GM06990 (cell line): Measurements from ENCODE around the gene TNFRSF1B.

Source experiments
- DNase-seq: peaks from one replicate; pipeline ENCODE4 v3.0.0-alpha.2; 2011; ENCODE audit not compliant: insufficient read length; ENCODE audit errors: extremely low read depth
- H3K27me3 ChIP-seq: replicated peaks from 2 replicates; pipeline ENCODE4 v1.6.0; 2011; ENCODE audit warnings: low read length; ENCODE audit not compliant: control insufficient read depth, insufficient read depth
- H3K36me3 ChIP-seq: 2 replicates; pipeline ENCODE4 v1.5.1; 2011; ENCODE audit warnings: low read length; ENCODE audit not compliant: control insufficient read depth, insufficient read depth
- H3K4me3 ChIP-seq: replicated peaks from 2 replicates; pipeline ENCODE4 v1.5.1; 2011; ENCODE audit warnings: low read depth, mild to moderate bottlenecking, control low read depth, low read length
- TF ChIP-seq, protein P1 (sequence below): IDR thresholded peaks from 2 replicates; pipeline ENCODE4 v1.5.1; 2011; ENCODE audit warnings: low read length, control low read depth, mild to moderate bottlenecking, inconsistent platforms; ENCODE audit not compliant: insufficient read depth, poor library complexity, severe bottlenecking

Gene TNFRSF1B

DNA sequence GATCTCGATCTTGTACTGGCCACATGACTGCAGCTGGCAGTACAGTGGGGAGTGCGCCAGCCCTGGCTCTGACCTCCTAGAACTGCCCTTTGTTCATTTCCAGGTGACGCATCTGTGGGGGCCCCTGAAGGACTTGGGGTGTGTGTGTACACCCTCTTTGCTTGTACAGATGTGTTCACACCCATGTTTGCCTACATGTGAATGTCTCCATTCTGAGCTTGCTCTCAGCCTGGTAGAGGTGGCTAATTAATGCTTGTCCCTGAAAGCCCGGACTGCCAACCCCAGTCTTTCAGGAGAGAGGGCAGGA is 19.8 kb downstream of the TNFRSF1B start:
- no peak for DNase-seq
- H3K27me3 ChIP-seq, result no peaks in the 10 kb centered on the region

DNA sequence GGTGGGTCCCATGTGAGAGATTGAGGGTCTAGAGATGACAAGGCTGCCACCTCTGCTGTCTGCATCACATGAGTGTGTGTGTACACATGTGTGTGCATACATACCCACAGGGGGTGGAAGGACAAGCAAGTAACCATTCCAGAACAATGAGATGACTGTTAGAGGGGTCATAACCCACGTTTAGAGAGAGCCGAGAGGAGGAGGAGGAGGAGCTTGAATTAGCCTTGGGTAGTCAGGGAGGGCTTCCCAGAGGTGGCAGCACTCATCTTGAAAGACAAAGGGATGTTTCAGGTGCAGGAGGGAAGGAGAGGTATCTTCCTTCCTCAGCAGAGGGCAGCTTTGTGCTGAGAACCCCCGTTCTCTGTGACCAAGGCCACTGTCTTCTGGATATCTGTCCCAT is 21.3 kb downstream of the TNFRSF1B start:
- TF ChIP-seq, protein P1, sequence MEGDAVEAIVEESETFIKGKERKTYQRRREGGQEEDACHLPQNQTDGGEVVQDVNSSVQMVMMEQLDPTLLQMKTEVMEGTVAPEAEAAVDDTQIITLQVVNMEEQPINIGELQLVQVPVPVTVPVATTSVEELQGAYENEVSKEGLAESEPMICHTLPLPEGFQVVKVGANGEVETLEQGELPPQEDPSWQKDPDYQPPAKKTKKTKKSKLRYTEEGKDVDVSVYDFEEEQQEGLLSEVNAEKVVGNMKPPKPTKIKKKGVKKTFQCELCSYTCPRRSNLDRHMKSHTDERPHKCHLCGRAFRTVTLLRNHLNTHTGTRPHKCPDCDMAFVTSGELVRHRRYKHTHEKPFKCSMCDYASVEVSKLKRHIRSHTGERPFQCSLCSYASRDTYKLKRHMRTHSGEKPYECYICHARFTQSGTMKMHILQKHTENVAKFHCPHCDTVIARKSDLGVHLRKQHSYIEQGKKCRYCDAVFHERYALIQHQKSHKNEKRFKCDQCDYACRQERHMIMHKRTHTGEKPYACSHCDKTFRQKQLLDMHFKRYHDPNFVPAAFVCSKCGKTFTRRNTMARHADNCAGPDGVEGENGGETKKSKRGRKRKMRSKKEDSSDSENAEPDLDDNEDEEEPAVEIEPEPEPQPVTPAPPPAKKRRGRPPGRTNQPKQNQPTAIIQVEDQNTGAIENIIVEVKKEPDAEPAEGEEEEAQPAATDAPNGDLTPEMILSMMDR, result no peak
- Histone ChIP-seq H3K4me3 (no peak overlapping the region), H3K27me3 (no peaks in the 10 kb centered on the region), H3K36me3 (peaks cover 18% of the 10 kb centered on the region)
- DNase-seq, result no peak

More for the DNA sequence above, 19.8 kb downstream of the TNFRSF1B start:
- H3K36me3 ChIP-seq, result peaks cover 11% of the 10 kb centered on the region
- TF ChIP-seq, protein P1, result no peak
- no peak overlapping the region for H3K4me3 ChIP-seq

DNA sequence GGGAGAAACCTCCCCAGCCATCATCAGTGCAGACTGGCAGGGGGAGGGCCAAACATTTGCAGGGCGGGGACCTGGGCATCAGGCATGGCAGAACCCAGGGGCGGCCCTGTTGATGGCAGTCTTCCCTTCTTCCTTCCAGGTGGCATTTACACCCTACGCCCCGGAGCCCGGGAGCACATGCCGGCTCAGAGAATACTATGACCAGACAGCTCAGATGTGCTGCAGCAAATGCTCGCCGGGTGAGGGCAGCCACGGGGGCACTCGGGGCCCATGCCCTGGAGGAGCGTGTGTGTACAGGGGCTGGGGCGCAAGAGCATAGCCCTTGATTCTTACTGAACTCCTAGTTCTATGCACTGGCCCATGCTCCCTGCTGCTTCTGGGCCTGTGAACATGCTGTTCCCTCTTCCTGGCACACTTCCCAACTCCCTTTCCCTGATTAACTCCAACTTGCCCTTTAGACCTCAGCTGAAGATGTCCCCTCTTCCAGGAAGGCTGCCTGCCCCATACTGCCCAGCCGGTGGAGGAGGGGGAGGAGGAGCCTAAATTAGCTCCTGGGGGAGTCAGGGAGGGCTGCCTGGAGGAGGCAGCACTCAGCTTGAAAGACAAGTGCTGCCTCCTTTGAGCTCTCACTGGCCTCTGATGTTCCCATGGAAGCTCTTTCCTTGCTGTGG is 22.0 kb downstream of the TNFRSF1B start:
- no peaks in the 10 kb centered on the region for H3K27me3 ChIP-seq
- H3K4me3 ChIP-seq, result no peak overlapping the region
- no peak for DNase-seq
- TF ChIP-seq, protein P1, result no peak
- peaks cover 22% of the 10 kb centered on the region for H3K36me3 ChIP-seq

DNA sequence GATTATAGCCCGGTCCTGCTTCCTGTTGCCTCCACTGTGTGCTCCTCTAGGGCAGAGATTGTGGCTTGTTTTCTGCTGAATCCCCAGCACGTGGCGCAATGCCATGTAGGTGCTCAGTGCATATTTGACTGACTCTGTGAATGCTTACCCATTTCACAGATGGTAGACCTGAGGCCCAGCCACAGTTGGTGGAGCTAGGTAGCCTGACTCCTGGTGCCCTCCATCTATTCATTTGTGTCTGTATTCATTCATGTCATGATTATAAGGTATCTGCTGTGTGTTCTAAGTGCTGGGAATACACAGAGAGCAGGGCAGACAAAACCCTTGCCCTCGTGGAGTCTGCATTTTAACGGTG is 22.5 kb downstream of the TNFRSF1B start:
- H3K36me3 ChIP-seq, result peaks cover 24% of the 10 kb centered on the region
- DNase-seq, result no peak
- no peak overlapping the region for H3K4me3 ChIP-seq
- TF ChIP-seq, protein P1, result no peak
- H3K27me3 ChIP-seq, result no peaks in the 10 kb centered on the region

DNA sequence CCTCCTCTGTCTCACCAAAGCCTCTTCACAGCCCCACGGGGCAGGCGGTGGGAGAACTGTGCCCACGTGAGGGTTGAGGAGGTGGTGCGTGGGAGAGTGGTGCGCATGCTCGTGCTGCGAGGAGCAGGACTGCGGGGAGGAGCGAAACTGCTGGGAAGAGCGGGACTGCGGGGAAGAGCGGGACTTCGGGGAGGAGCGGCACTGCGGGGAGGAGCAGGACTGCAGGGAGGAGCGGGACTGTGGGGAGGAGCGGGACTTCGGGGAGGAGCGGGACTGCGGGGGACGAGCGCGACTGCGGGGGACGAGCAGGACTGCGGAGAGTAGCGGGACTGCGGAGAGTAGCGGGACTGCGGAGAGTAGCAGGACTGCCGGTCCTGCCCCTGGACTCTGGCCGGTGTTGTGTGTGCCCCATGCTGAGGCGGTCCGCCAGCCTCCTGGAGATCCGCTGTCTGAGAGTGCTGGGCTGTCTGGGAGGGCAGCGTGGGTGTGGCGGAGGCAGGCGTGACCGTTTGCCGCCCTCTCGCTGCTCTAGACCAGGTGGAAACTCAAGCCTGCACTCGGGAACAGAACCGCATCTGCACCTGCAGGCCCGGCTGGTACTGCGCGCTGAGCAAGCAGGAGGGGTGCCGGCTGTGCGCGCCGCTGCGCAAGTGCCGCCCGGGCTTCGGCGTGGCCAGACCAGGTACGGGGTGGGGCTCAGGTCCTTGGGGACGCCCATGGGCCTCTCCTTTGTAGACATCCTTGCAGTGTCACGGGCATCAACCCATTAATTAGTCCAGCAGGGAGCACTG is 24.6 kb downstream of the TNFRSF1B start:
- Histone ChIP-seq H3K4me3 (no peak overlapping the region), H3K27me3 (no peaks in the 10 kb centered on the region), H3K36me3 (peaks cover 28% of the 10 kb centered on the region)
- TF ChIP-seq, protein P1, result no peak
- DNase-seq, result no peak
